C1 segment of cervical spinal cord (tissue), 14 donors: ENCODE data around the gene CNIH1.

Source experiments
- DNase-seq, 14 donors: peaks; one replicate each; lab custom pipeline; 2025; lab: John Stamatoyannopoulos, UW

Gene CNIH1

DNA sequence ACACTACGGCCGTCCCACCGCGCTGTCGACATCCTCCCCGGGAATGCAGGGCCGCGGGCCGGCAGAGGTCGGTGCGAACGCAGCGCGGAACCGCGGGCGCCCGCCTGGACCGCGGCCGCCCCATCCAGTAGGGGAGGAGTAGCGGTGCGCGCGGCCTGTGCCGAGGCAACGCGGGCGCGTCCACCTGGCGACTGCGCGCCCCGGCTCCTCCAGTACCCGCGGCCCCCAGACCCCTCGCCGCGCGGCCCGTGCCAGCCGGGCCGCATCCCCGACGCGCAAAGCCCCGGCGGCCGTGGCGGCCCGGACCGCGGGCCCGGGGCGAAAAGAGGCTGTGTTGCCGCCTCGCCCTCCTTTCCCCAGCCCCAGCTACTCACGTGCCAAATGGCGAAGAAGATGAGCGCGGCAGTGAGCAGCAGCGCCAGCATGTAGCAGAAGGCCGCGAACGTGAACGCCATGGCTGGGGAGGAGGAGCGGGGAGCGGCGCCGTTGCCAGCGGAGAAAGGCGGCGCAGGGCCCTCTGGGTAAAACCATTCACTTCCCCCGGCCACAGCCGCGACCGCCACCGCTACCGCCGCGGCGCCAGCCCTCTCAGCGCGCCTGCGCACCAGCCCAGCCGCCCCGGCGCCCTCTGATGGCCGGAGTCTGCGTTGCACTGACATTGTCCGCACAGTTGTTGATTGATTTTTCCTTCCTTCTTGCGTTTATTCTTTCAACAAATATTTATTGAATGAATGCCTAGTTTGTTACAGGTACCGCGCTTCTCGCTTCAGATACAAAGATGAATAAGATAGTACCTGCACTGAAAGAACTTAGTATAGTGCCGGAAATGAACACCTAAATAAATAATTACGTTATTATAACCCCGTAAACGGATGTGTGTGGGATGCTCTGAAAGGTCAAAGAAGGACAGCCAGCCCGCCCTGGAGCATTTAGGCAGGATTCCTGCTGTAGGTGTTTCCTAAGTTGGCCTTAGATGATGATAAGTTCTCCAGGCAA, at the start of gene CNIH1:
Gene CNIH1 (minus strand): TSS at position 502 of the 996 bp plus-strand sequence. CDS start 47 bp downstream, at position 455.
- DNase-seq = peak; percentile 56 to 95 (median 88)

GRCh38 chr14:54490445-54491175, 49.4 kb upstream of the CNIH1 start:
- DNase-seq = no peak

- no peak for DNase-seq
Measured at GRCh38 chr14:54489731-54490444, 48.7 kb upstream of the CNIH1 start.

DNA sequence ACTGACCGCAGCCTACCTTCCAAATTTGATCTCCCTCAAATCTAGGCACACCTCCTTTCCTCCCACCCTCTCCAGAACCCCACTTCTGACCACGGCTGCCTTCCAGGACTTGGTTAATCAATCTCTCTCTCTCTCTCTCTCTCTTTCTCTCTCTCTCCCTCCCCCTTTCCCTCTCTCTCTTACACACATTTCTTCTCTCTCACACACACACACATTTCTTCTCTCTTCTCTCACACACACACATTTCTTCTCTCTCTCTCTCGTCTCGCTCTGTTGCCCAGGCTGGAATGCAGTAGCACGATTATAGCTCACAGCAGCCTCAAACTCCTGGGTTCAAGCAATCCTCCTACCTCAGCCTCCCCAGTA, 48.1 kb upstream of the CNIH1 start:
- no peak for DNase-seq

- peak; percentile 17 to 90 (median 84) for DNase-seq
Measured at GRCh38 chr14:54488646-54489317, 47.6 kb upstream of the CNIH1 start, which contains the start of gene GMFB. Gene GMFB, minus strand, starts transcription at chr14:54488980. Its CDS starts 53 bp downstream, at chr14:54488927.

DNA sequence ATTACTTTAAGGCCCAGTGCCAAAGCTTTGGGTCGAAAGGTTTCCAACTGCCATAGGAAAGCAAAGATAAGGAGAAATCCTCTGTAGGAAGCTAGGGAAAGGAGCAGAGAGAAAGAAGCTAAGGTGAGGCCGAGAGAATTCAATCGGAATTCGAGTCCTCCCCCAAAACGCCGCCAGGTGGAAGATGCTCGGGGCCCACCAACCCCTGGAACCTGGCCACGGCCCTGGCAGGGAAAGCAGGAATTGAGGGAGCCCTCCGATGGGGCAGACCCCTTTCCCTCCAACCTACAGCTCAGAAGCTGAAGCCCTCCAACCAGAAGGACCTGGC, 47.1 kb upstream of the CNIH1 start:
- no peak for DNase-seq

- peak in 1 of 14 donors; percentile 11 for DNase-seq
Measured at GRCh38 chr14:54487771-54488170, 46.6 kb upstream of the CNIH1 start.

DNA sequence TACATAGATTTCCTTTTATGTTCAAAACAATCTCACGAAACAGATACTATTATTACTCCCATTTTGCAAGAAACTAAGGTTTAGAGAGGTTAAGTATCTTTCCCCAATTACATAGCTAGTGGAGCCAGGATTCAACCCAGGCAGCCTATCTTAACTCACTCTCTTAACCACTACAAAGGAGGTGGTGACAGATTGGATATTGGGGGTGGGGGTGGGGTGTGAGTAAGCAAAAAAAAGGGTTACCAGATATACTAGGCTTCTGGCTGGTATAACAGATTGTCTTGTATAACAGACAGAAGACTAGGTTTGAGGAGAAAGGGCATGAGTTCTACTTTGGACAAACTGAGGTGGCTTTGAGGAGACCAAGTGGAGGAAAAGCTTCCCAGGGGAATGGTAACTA, 45.5 kb upstream of the CNIH1 start:
- DNase-seq = no peak

GRCh38 chr14:54483846-54484245, 42.7 kb upstream of the CNIH1 start:
- DNase-seq = no peak

DNA sequence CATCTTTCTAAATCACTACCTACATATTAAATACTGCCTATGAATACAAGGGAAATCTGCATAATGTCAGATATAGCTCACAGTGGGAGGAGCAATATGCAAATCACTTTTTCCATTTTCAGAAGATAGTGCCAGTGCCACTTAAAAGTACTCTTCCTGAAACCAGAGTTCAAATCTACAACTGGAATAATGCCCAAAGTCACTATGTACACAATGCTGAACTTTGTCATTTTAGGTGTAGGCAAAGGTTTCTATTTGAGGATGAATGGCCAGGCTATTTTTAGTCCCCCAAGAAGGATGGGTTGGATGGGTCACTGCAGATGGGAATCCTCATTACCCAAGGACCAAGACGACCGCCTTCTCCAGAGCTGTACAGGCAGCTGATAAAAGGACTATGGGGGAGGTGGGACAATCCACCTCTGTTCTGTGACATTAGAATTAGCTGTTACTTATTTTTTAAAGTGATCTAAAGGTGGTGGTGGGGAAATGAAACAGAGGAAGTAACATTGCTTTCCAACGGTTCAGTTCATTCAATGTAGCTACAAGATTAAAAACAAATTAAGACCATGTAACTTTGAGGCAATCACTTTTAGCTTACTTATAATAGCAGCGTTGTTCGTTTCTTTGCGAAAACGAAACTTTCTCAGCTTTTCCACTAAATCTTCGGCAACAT, 42.0 kb upstream of the CNIH1 start:
- no peak for DNase-seq

DNA sequence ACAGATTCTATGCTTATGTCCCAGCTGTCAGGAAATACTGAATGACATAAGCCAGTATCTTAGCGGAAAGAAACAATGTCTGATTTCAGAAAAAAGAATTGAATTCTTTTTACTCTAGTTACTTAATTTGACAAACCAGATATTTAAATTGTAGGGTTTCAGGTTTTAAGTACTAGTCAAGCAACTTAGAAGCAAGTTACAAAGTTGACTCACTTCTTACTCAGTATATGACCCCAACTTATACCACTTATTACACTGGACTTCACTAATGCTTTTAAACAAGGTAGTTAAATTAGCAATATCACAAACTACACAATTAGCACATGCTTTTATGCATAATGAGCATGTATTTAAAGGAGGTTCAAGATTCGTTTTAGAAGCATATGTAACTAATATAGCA, 40.5 kb upstream of the CNIH1 start:
- DNase-seq = no peak

DNA sequence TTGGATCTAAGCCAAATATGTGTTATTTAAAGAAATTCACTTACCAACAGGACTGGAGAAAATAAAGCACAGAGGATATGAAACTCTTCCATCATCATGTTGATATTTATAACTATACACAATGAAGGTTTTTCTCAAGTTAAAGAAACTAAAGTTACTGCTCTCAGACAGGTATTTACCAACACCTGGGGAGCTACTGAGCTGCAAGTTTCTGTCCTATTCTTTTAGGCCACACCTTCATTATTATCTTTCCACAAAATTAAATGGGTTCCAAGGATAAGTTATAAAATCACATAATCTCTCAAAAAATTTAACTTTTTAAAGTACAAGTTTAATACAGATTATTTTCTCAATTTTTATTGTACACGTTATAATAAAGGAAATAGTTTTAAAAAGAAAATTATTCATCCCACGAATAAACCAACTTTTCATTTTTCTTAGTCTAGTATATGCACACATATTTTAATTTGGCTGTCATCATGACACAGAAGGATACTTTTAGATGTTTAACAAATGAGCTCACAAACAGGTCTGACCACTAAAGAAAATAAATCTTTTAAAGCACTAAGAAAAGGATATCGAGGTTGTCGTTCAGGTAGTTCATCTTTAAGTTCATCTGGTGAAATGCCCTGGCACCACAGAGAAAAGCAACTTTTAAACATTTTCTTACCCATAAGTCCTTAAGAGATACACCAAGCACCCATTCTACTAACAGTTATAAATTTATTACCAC, 39.8 kb upstream of the CNIH1 start:
- no peak for DNase-seq

GRCh38 chr14:54478636-54479215, 37.6 kb upstream of the CNIH1 start:
- DNase-seq = no peak

- no peak for DNase-seq
Measured at GRCh38 chr14:54475911-54476310, 34.7 kb upstream of the CNIH1 start.

DNA sequence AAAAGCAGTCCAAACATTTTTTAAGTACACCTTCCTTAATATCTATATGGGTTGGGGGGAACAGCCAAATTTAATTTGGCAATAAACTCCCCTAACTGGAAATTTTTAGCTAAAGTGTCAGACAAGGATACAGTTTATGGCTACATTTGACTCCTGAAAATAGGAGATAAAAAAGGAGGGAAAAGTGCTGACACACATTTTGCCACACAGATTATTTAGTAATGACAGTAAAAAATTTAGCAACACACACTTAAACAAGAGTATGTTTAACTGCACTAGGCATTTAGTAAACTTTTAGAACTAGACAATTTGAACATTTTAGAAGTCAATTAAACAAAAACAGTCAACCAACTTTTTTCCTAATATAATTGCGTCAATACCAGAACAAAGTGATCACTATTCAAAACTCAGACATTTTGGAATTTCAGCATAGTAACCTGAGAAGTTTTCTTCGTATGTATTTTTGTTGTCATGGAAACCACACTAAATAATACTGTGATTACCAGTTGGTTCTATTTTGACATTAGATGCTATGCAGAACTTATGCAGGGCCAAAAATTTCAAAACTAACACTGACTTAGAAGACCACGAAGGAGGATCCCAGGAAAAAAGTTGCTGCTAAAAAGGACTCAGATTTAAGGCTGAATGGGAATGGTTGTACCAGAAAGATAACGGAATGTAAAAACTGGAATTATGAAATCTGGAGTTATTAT, 34.2 kb upstream of the CNIH1 start:
- no peak for DNase-seq

- DNase-seq = no peak
Measured at GRCh38 chr14:54474232-54474793, 33.1 kb upstream of the CNIH1 start.

DNA sequence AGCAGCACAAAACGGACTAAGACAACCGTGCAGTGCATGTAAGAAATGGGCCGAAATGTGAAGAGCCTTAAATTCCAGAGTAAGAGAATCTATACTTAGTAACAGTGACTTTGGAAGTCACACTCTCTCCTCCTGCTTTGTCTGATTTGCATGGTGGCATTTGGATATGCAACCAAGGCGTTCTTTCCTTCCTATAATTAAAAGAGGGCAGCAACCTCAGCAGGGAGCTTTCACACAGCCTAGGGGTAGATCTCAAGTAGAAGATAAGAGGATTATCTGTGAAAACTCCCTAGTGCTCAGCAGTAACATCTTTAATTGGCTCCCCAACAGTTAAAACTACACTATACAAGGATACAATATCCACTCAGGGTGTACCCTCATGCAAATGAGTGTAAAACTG, 31.1 kb upstream of the CNIH1 start:
- no peak for DNase-seq

DNA sequence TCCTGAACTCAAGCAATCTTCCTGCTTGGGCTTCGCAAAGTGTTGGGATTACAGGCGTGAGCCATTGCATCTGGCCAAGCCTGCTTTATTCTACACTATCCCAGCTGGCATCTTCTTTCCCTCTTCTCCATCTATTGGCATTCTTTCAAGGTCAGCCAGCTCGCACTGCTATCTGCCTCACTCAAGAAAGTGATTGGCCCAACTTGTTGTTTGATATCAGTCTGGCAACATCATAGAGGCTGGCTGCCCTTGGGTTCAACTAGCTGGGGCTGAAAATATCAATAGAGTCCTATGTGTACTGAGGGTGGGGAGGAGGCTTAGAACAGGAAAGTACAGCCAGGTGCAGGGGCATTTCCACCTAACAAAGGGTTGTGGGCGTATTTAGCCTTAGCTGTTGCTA, 30.5 kb upstream of the CNIH1 start:
- DNase-seq = no peak

DNA sequence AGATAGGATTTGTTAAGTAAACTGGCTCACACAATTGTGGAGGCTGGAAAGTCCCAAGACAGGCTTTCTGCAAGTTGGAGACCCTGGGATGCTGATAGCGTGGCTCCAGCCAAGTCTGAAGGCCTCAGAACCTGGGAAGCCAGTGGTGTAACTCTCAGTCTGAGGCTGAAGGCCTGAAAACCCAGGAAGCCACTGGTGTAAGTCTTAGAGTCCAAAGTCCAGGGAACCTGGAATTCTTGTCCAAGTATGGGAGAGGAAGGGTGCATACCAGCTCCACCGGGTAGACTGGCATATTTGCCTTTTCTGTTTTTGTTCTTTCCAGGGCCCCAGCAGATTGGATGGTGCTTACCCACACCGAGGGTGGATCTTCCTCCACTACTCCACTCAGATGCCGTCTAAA, 29.5 kb upstream of the CNIH1 start:
- DNase-seq = no peak
